Measurements from ENCODE around the gene PCBP3. TPM values are rescaled to one million over a fixed set of nuclear protein-coding genes. Genes with fewer than 3 reads are reported as not detected.
A peak's percentile ranks its signal among the peaks of the same experiment; 100 is the strongest.

PCBP3 gene
- total RNA-seq, 8 experiments from 2014 or later = 2.5 to 20.9 (median 10.0) TPM

GRCh38 chr21:45910155-45910547 is 266.6 kb downstream of the PCBP3 start:
- ATAC-seq (replicated peaks in 6 of 8) = peak in 3 of 8 experiments; percentile 43 to 45 (median 43)
- Histone ChIP-seq H3K27ac (no peak overlapping the region), H3K4me3 (no peak overlapping the region), H3K4me1 (replicated peaks in 1 of 2) (peaks cover 13% of the 10 kb centered on the region in 2 donors)
- WGBS, 10 experiments = 25 to 44% methylated on average over 1 of the region's 5 CpGs; no CpG with 5 or more reads in 8 of the 10 experiments
- in situ Hi-C loops (cut with MboI; ENCODE audit: low pct_unique_long_range_greater_than_20kb in 2 of 9, low sequenced_read_pairs in 9 of 9, unreplicated experiment in 9 of 9) = no loop called here

- in situ Hi-C loops (cut with MboI; ENCODE audit: low pct_unique_long_range_greater_than_20kb in 2 of 9, low sequenced_read_pairs in 9 of 9, unreplicated experiment in 9 of 9) = no loop called here
- H3K4me3 ChIP-seq = no peak overlapping the region
- peaks cover 13% of the 10 kb centered on the region in 2 donors for H3K4me1 ChIP-seq (replicated peaks in 1 of 2)
- H3K27ac ChIP-seq = no peak overlapping the region
- 79 to 100% (median 89%) methylated on average over 2 to 5 of the region's 28 CpGs; no CpG with 5 or more reads in 4 of the 10 experiments for WGBS, 10 experiments
- ATAC-seq (replicated peaks in 6 of 8) = peak in 4 of 8 experiments; percentile 25 to 52 (median 46)
Observed at GRCh38 chr21:45910548-45911221, 267.2 kb downstream of the PCBP3 start.

- no peak overlapping the region for H3K4me3 ChIP-seq
- H3K4me1 ChIP-seq (replicated peaks in 1 of 2) = peaks cover 13% of the 10 kb centered on the region in 2 donors
- WGBS, 10 experiments = 67 to 96% (median 82%) methylated on average over 1 to 10 of the region's 15 CpGs; no CpG with 5 or more reads in 5 of the 10 experiments
- in situ Hi-C loops (cut with MboI; ENCODE audit: low pct_unique_long_range_greater_than_20kb in 2 of 9, low sequenced_read_pairs in 9 of 9, unreplicated experiment in 9 of 9) = no loop called here
- peak in 1 of 8 experiments; percentile 47 for ATAC-seq (replicated peaks in 6 of 8)
- no peak overlapping the region for H3K27ac ChIP-seq
Observed at GRCh38 chr21:45911806-45912325, 268.3 kb downstream of the PCBP3 start.

GRCh38 chr21:45912611-45913417 is 269.3 kb downstream of the PCBP3 start:
- peak in 3 of 8 experiments; percentile 6 to 14 (median 12) for ATAC-seq (replicated peaks in 6 of 8)
- WGBS, 10 experiments = 83 to 96% (median 88%) methylated on average over 3 to 6 of the region's 16 CpGs; no CpG with 5 or more reads in 5 of the 10 experiments
- H3K27ac ChIP-seq = no peak overlapping the region
- peaks cover 13% of the 10 kb centered on the region in 2 donors for H3K4me1 ChIP-seq (replicated peaks in 1 of 2)
- in situ Hi-C loops (cut with MboI; ENCODE audit: low pct_unique_long_range_greater_than_20kb in 2 of 9, low sequenced_read_pairs in 9 of 9, unreplicated experiment in 9 of 9) = no loop called here
- H3K4me3 ChIP-seq = no peak overlapping the region

GRCh38 chr21:45913418-45913765 is 269.9 kb downstream of the PCBP3 start:
- H3K4me3 ChIP-seq = no peak overlapping the region
- peaks cover 13% of the 10 kb centered on the region in 2 donors for H3K4me1 ChIP-seq (replicated peaks in 1 of 2)
- H3K27ac ChIP-seq = no peak overlapping the region
- peak in 1 of 8 experiments; percentile 14 for ATAC-seq (replicated peaks in 6 of 8)
- in situ Hi-C loops (cut with MboI; ENCODE audit: low pct_unique_long_range_greater_than_20kb in 2 of 9, low sequenced_read_pairs in 9 of 9, unreplicated experiment in 9 of 9) = no loop called here
- WGBS, 10 experiments = 50 to 80% (median 50%) methylated on average over 1 to 2 of the region's 10 CpGs; no CpG with 5 or more reads in 7 of the 10 experiments

- 67 to 92% (median 90%) methylated on average over 1 to 11 of the region's 22 CpGs; no CpG with 5 or more reads in 5 of the 10 experiments for WGBS, 10 experiments
- in situ Hi-C loops (cut with MboI; ENCODE audit: low pct_unique_long_range_greater_than_20kb in 2 of 9, low sequenced_read_pairs in 9 of 9, unreplicated experiment in 9 of 9) = no loop called here
- ATAC-seq (replicated peaks in 6 of 8) = no peak
- Histone ChIP-seq H3K27ac (no peak overlapping the region), H3K4me1 (replicated peaks in 1 of 2) (peaks cover 13% of the 10 kb centered on the region in 2 donors), H3K4me3 (no peak overlapping the region)
Observed at GRCh38 chr21:45913886-45914285, 270.4 kb downstream of the PCBP3 start.

GRCh38 chr21:45914321-45914845 is 270.9 kb downstream of the PCBP3 start:
- WGBS, 10 experiments = 81 to 100% (median 91%) methylated on average over 2 to 8 of the region's 22 CpGs; no CpG with 5 or more reads in 4 of the 10 experiments
- in situ Hi-C loops (cut with MboI; ENCODE audit: low pct_unique_long_range_greater_than_20kb in 2 of 9, low sequenced_read_pairs in 9 of 9, unreplicated experiment in 9 of 9) = no loop called here
- Histone ChIP-seq H3K27ac (no peak overlapping the region), H3K4me1 (replicated peaks in 1 of 2) (peaks cover 13% of the 10 kb centered on the region in 2 donors), H3K4me3 (no peak overlapping the region)
- ATAC-seq (replicated peaks in 6 of 8) = no peak

GRCh38 chr21:45916011-45916840 is 272.7 kb downstream of the PCBP3 start:
- in situ Hi-C loops (cut with MboI; ENCODE audit: low pct_unique_long_range_greater_than_20kb in 2 of 9, low sequenced_read_pairs in 9 of 9, unreplicated experiment in 9 of 9) = no loop called here
- peaks cover 13% of the 10 kb centered on the region in 2 donors for H3K4me1 ChIP-seq (replicated peaks in 1 of 2)

GRCh38 chr21:45917241-45917640 is 273.7 kb downstream of the PCBP3 start:
- peak in 1 of 8 experiments; percentile 27 for ATAC-seq (replicated peaks in 6 of 8)
- Histone ChIP-seq H3K4me1 (replicated peaks in 1 of 2) (peaks cover 8 to 9% of the 10 kb centered on the region in 2 donors), H3K27ac (no peak overlapping the region), H3K4me3 (no peak overlapping the region)
- 40 to 95% (median 83%) methylated on average over 1 to 10 of the region's 13 CpGs; no CpG with 5 or more reads in 2 of the 10 experiments for WGBS, 10 experiments
- in situ Hi-C loops (cut with MboI; ENCODE audit: low pct_unique_long_range_greater_than_20kb in 2 of 9, low sequenced_read_pairs in 9 of 9, unreplicated experiment in 9 of 9) = no loop called here

More at GRCh38 chr21:45916011-45916840, 272.7 kb downstream of the PCBP3 start:
- ATAC-seq (replicated peaks in 6 of 8) = no peak
- no peak overlapping the region for H3K4me3 ChIP-seq
- 40 to 91% (median 80%) methylated on average over 1 to 6 of the region's 25 CpGs; no CpG with 5 or more reads in 4 of the 10 experiments for WGBS, 10 experiments
- H3K27ac ChIP-seq = no peak overlapping the region

GRCh38 chr21:45918011-45918410 is 274.5 kb downstream of the PCBP3 start:
- no peak for ATAC-seq (replicated peaks in 6 of 8)
- H3K27ac ChIP-seq = no peak overlapping the region
- H3K4me1 ChIP-seq (replicated peaks in 1 of 2) = peaks cover 3 to 4% of the 10 kb centered on the region in 2 donors
- in situ Hi-C loops (cut with MboI; ENCODE audit: low pct_unique_long_range_greater_than_20kb in 2 of 9, low sequenced_read_pairs in 9 of 9, unreplicated experiment in 9 of 9) = no loop called here
- H3K4me3 ChIP-seq = no peak overlapping the region
- WGBS, 10 experiments = 90 to 100% methylated on average over 2 to 7 of the region's 11 CpGs; no CpG with 5 or more reads in 8 of the 10 experiments

- H3K4me3 ChIP-seq = no peak overlapping the region
- no peak overlapping the region for H3K27ac ChIP-seq
- peaks cover 0 to 5% of the 10 kb centered on the region in 2 donors for H3K4me1 ChIP-seq (replicated peaks in 1 of 2)
- in situ Hi-C loops (cut with MboI; ENCODE audit: low pct_unique_long_range_greater_than_20kb in 2 of 9, low sequenced_read_pairs in 9 of 9, unreplicated experiment in 9 of 9) = no loop called here
- ATAC-seq (replicated peaks in 6 of 8) = no peak
- 40 to 100% (median 74%) methylated on average over 2 to 7 of the region's 20 CpGs; no CpG with 5 or more reads in 4 of the 10 experiments for WGBS, 10 experiments
Observed at GRCh38 chr21:45918835-45919447, 275.4 kb downstream of the PCBP3 start.

- no peak overlapping the region for H3K4me3 ChIP-seq
- H3K27ac ChIP-seq = no peak overlapping the region
- in situ Hi-C loops (cut with MboI; ENCODE audit: low pct_unique_long_range_greater_than_20kb in 2 of 9, low sequenced_read_pairs in 9 of 9, unreplicated experiment in 9 of 9) = no loop called here
- H3K4me1 ChIP-seq (replicated peaks in 1 of 2) = peaks cover 0 to 5% of the 10 kb centered on the region in 2 donors
- no peak for ATAC-seq (replicated peaks in 6 of 8)
- WGBS, 10 experiments = 80 to 100% (median 91%) methylated on average over 1 to 10 of the region's 15 CpGs; no CpG with 5 or more reads in 2 of the 10 experiments
Observed at GRCh38 chr21:45919593-45919992, 276.1 kb downstream of the PCBP3 start.

Measured in motor neuron (in vitro differentiated cells).